B cell (primary cell): Measurements from ENCODE around the gene RARB.

ENCODE experiments used
- CTCF ChIP-seq: fragments of 200-600 bp; IDR thresholded peaks from one replicate; pipeline ENCODE4 v1.8.0; 2022; ENCODE audit warnings: antibody characterized with exemption, mild to moderate bottlenecking
- EZH2 ChIP-seq: IDR thresholded peaks from 2 replicates; pipeline ENCODE4 v1.6.1; 2012; ENCODE audit warnings: borderline replicate concordance, low read depth, mild to moderate bottlenecking, moderate library complexity, low read length; ENCODE audit not compliant: insufficient read depth, poor library complexity, severe bottlenecking

GRCh38 chr3:25502233-25502632 is 74.2 kb downstream of the RARB start:
- TF ChIP-seq CTCF (no peak), EZH2 (no peak)
